Measurements from ENCODE around the gene PPM1A.
"Not testable (repeated sequence)": the region's sequence is repeated elsewhere in the genome, so short reads cannot be mapped to it uniquely, and the experiment has no call there.

Gene PPM1A

DNA sequence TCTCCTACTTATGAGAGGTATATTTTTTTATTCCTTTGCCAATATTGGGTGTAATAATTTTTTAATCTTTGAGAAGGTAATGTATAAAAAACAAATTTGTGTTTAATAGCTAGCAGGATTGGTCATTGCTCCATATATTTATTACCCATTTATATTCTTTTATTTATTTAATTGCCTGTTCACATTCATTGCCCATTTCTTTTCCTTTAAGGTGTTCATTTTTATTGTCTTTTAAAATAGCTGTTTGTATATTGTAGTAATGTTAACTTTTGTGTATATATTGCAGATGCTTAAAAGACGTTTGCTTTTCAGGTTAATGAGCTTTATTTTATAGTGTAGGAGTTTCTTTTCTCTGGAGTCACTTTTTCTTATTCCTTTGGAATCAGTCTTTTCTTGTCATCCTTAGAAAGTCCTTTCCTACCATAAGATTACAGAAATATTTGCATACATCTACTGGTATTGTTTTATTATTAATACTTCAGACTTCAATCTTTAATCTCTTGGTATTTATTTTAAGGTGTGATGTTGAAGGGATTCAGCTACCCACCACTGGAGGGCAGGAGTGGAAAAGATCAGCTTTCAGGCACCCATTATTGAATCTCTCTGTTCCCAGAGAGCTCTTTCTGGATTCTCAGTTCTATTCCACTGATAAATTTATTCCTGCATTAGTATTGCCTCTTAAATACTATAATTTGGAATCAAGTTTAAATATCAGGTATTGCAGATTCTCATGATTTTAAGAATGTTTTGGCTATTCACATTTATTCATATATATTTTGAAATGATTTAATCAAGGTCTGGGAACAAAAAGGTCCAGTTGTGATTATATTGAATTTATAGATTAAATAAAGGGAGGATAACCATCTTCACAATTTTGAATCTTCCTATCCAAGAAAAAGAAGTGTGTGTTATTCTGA lies 17.3 kb downstream of the PPM1A start:
- ATAC-seq (no peak), DNase-seq (no peak)

GRCh38 chr14:60272177-60272576 lies 23.2 kb downstream of the PPM1A start:
- DNase-seq (no peak), ATAC-seq (no peak)

DNA sequence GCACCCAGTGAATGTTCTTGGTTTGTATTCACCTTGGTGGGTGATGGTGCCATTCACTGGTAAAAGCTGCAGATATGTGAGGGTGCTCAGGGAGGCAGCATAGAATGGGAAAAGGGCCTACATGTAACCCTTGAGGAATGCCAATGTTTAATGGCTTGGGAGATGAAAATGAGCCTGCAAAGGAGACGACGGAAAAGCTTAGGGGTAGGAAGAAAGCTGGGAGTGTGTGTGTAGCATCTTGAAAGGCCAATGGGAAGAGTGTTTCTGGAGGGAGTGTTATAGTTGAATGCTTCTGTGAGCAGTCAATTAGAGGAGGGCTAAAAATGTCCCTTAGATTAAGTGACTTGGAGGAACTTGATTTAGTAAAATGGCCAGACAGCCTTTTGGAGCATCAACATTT lies 24.9 kb downstream of the PPM1A start:
- ATAC-seq (no peak), DNase-seq (no peak)

DNA sequence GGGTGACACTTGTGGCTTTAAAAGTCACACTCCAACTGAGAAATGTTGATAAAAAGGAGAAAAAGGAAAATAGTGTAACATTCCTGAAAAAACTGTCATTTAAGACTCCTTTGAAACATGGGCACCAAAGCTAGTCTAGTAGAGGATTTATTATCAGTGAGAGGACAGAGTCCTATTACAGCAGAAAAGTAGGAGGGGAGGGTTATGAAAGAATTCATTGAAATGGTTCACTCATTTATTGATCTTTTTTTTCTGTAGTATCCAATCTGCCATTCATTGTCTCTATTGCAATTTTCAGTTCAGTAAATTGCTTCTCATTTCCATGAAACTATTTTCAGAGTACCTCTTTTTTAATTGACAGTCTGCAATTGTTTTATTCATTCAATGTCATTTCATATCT lies 25.4 kb downstream of the PPM1A start:
- ATAC-seq (no peak), DNase-seq (no peak)

GRCh38 chr14:60275932-60276331 lies 26.9 kb downstream of the PPM1A start:
- ATAC-seq (no peak), DNase-seq (no peak)

- ATAC-seq: no peak
- no peak for DNase-seq
Observed at GRCh38 chr14:60276347-60276746, 27.3 kb downstream of the PPM1A start.

- ATAC-seq (peak; percentile 49), DNase-seq (no peak)
Observed at GRCh38 chr14:60277605-60278190, 28.7 kb downstream of the PPM1A start.

- DNase-seq (no peak), ATAC-seq (no peak)
Observed at GRCh38 chr14:60278350-60278749, 29.3 kb downstream of the PPM1A start.

DNA sequence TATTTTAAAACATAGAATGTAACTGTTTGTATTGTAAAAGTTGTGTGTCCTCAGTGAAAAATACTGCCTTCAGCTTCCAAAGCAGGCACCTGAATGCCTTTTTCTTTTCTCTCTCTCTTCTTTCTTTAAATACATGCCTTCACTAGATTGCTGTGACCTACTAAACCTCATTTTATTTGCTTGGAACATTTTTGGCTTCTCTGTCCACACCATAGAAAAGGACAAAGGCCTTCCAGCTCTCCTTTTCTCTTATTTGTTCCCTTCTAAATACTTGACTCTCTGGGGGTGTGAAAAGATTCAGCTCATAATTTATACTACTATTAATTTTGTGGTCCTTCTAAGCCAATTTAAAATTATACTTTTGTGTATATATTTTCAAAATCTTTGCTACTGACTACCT lies 38.4 kb downstream of the PPM1A start:
- no peak for DNase-seq
- no peak for ATAC-seq

DNA sequence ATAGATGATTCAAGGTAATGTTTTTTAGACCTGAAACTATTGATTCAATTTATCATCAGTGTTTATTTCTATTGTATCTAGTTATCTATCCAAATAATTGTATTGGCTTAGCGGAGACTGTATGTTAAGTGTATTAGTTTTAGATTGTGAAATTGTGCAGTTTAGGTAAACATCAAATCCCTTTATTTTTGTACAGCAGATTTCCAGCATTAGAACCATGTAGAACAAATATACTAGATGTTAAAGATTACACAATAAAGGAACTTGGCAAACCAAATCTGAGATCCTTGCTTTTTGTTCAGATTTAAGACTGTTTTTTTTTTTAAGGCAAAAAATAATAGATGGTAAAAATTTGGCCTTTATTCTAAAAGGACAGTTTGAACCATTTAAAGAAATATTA lies 39.3 kb downstream of the PPM1A start:
- no peak for DNase-seq
- ATAC-seq: no peak

DNA sequence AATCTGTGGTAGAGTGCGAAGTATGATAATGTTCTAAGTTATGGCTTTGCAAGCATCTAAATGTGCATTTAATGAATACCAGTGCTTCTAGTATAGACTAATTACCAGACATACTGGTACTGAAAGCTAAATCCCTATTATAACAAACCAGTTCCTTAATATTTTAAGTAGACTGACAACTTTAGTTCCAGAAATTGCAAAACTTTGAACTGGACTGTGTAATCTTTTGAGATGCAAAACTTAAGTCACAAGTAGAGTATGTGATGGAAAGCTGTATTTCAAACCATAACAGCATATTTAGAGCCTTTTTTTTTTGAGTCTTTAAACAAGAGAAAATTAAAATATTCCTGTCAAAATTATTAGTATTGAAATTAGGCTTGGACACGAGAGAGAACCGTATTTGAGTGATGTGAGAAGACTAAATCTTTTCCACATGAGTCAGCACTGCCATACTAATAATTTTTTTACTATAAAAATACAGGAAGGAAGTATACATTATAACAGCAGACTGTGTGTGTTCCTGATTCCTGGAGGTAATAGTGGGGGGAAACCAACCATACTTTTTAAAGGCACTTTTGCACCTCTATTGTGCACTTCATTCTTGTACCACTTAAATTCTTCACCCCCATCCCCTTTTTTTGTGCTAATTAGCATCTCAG lies 45.5 kb downstream of the PPM1A start:
- DNase-seq (no peak), ATAC-seq (no peak)

- DNase-seq: no peak
- no peak for ATAC-seq
Observed at GRCh38 chr14:60300019-60300418, 51.0 kb downstream of the PPM1A start.

- no peak for ATAC-seq
Observed at GRCh38 chr14:60301685-60302084, 52.7 kb downstream of the PPM1A start.

GRCh38 chr14:60302663-60303062 lies 53.6 kb downstream of the PPM1A start:
- ATAC-seq (no peak), DNase-seq (no peak)

More at GRCh38 chr14:60301685-60302084, 52.7 kb downstream of the PPM1A start:
- no peak for DNase-seq

GRCh38 chr14:60303745-60304144 lies 54.7 kb downstream of the PPM1A start:
- no peak for ATAC-seq
- DNase-seq: no peak

GRCh38 chr14:60304509-60304908 lies 55.5 kb downstream of the PPM1A start:
- ATAC-seq: no peak
- no peak for DNase-seq

DNA sequence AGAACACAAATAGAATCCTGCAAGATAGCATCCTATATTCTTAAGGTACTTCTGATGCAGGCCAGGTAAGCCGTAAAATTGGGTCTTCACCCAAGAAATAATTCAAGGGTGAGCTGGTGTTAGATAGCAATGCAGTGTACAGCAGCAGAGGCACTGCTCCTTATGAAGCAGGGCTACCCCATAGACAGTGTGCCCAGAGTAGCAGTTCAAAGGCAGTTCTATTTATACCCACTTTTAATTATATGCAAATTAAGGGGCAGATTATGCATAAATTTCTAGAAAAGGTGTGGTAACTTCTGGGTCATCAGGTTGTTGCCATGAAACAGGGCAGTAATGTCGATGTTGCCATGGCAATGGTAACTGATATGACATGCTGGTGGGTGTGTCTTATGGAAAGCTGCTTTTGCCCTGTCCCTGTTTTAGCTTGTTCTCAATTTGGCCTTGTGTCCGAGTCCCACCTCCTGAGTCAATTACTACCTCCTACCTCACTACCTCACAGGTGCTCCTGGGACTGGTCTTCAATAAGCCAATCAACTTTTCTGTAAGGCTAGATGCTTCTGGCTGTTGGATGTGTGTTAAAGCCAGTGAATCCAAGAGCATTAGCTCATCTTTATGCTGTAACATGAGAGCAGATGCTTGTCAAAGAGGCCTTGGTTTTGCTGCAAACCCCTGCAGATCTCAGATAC lies 61.0 kb downstream of the PPM1A start:
- DNase-seq (no peak), ATAC-seq (no peak)

DNA sequence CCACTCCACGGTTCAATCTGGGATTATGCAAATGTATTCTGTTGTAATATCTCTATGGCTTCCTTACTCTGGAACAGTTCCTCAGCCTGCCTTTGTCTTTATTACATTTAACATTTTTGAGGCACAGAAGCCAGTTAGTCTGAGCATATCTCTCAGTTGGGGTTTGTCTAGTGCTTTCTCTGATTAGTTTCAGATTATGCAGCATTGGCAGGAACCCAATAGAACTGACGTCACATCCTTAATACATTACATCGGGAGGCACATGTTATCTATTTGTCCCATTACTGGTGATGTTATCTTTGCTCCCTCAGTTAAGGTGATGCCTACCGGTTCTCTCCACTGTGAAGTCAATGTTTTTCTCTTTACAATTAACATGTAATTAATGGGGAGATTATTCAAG lies 62.4 kb downstream of the PPM1A start:
- DNase-seq: no peak
- no peak for ATAC-seq

GRCh38 chr14:60313093-60313492 lies 64.1 kb downstream of the PPM1A start:
- no peak for ATAC-seq
- DNase-seq: no peak

DNA sequence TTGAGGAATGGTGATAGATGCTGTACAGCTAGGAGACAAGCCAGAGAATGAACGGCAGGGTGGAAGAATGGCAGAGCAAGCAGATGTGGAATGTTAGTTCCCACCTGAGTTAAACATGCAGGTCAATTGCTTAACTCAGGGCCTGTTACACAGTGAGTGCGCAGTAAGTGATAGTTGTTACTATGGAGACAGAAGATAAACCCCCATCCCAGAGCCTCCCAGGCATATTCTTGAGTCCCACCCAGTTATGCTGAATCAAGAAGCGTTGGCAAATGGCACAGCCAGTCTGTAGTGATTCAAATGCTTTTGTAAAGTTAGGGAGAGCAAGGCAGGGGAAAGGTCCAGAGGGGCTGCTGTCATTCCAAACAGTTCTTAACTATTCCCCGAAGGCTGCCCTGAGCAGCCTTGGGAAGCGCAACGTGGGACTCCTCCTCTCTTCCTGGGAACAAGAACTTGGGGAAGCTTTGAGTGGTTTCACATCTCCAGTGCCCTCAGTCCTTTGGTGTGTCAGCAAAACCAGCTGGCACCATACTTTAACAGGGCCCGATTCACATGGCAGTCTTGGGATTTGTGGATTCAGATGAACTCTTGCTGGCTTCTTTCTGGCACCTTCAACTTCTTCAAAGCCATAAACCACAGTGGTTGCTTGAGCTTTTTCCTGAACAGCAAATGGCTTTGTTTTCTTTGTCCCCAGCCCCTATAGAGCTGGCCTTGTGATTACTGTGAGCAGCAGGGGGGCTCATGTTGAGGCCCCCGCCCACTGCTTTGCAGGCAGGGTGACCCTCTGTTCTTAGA lies 66.4 kb downstream of the PPM1A start:
- DNase-seq (no peak), ATAC-seq (no peak)

DNA sequence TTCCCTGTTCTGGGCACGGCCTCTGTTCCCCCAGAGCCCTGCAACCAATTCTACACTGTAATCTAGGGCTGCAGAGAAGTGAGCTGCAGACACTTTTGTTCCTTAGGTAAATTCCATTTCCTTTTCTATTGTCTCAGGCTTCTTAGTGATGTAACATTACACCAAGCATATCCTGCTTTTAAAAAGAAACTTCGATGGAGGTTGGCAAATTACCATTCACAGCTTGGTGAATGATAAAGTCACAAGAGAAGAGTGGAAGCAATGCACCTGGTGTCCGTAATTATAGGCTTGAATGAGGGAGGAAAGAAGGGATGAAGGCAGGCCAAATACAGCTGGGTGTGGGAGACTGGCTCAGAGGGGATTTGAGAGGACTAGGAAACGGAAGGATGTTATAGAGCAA lies 68.6 kb downstream of the PPM1A start:
- no peak for ATAC-seq
- no peak for DNase-seq

- not testable (repeated sequence) for ATAC-seq, DNase-seq
Observed at GRCh38 chr14:60320860-60321259, 71.8 kb downstream of the PPM1A start.
